Fibroblast of peridontal ligament (primary cell): Measurements from ENCODE around the gene LDHAL6B.

Experiments used
- DNase-seq: peaks from one replicate; pipeline ENCODE4 v3.0.0-alpha.2; 2010; ENCODE audit errors: extremely low read depth

Gene LDHAL6B

DNA sequence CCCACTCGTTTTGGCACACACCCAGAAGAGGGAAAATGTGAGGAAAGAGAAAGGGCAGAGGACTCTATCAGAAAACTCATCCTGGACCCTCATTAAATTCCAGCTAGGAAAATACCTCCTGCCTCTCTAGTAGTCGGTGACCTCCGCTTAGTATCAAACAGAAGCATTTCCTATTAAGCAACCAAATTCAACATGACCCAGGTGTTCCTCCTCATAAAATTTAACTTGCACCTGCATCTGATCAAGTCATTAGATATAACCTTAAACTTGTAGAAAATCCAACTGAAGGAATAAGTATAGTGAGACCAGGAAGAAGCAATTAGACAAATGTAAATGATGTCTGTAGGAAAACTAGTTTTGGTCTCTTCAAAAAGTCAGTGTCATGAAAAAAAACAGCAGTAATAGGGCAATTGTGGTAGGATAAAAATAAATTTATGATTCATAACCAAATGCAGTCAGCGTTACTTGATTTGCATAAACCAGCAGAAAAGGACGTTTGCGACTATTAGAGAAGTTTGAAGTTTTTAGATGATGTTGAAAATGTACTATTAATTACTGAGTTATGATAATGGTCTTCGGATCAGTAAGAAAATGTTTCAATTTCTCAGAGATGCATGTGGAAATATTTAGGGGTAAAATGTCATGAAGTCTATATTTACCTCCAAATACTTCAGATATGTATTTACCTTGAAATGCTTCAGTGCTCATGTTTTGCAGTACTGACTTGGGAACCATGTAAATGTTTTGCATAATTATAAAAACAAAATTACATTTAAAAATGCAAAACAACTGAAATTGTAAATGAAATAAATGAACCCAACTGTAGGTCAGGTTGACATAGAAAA, 44.6 kb downstream of the LDHAL6B start:
- DNase-seq = peak; percentile 10

DNA sequence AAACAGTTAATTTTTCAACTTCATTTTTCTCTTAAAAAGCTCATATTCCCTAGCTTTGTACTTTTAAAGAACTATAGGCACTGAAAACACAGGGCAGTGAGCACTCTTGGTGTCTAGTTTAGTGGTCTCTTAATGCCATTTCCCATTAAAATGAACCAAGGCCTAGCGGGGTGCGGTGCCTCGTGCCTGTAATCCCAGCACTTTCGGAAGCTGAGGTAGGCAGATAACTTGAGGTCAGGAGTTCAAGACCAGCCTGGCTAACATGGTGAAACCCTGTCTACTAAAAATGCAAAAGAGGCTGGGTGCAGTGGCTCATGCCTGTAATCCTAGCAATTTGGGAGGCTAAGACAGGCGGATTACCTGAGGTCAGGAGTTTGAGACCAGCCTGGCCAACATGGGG, 45.5 kb downstream of the LDHAL6B start:
- DNase-seq = no peak

DNA sequence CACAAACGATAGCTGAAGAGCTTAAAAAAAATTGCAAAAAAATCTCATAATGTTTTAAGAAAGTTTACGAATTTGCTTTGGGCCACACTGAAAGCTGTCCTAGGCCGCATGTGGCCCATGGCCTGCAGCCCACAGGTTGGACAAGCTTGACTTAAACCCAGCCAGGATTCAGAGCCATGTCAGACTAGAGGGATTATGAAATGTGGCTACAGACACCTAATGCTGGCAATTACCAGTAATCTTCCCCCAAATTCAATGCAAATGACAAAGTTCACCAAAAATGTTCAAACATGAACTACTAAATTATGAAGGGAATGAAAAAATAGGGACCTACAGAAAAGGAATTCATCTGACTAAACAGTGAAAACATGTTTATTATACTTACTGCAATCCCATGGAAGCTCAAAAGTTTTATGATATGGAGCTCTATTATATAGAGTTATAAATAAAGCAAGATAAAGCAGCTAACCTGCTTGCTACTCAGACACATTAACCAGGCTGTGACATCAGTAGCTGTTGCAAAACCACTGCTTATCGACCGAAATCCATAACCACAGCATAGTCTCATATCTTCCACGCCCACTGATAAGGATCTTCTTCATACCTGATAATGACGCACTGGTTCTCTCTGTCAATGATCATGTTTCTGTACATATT, 49.2 kb downstream of the LDHAL6B start:
- DNase-seq = no peak

DNA sequence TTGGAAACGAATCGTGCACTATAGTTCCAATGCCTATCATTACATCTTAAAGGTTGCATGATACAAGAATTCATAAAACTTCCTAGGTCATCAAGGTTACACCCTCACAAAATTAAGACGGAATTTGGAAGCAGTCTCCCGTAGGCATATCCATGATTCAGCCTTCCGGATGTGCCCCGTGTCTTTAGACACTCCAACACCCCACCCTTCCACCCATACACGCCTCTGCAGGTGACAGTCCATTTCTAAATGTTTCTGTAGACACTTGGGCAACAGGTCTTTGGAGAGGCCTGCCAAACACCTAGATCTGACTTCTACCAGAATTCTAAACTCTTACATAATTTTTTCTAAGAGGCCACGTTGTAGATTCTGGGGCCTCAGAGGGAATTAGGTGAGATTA, 49.8 kb downstream of the LDHAL6B start:
- no peak for DNase-seq

- no peak for DNase-seq
These were observed 50.5 kb downstream of the LDHAL6B start for GRCh38 chr15:59257140-59257539.
